G401.6 (cell line): ENCODE results near the gene DUSP7.
A peak's percentile ranks its signal among the peaks of the same experiment; 100 is the strongest.

ENCODE experiments used
- FAIRE-seq: peaks from 2 replicates; lab custom pipeline; 2012; peaks lifted over from hg19 to GRCh38; lab: Jason Lieb, UNC

DUSP7 gene

GRCh38 chr3:52068055-52068571 lies 11.7 kb upstream of the DUSP7 start:
- no peak for FAIRE-seq

- no peak for FAIRE-seq
Observed at GRCh38 chr3:52067526-52067925, 11.2 kb upstream of the DUSP7 start.

GRCh38 chr3:52067046-52067445 lies 10.7 kb upstream of the DUSP7 start:
- no peak for FAIRE-seq

DNA sequence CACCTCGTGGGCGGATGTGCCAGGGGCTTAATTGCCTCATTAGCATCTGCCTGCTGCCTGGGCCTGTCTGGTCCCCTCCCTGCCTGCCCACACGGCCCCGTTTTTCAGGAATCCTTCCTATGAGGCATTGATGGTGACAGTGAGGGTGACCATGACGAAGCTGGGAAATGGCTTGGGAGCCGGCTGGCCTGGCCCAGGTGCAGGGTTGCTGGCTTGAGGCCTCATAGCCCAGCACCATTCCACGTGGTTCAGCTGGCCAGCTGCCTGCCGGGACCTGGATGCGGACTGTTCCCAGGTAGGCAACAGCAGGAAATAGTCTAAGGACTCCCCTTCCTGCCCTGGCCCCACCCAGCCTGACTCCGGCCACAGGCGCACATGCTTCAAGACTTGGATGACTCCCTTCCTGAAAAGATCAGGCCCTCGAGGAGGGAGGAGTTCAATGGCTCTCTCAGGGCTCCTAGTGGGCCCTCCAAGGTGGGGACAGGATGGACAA lies 8.9 kb upstream of the DUSP7 start:
- FAIRE-seq, result no peak

DNA sequence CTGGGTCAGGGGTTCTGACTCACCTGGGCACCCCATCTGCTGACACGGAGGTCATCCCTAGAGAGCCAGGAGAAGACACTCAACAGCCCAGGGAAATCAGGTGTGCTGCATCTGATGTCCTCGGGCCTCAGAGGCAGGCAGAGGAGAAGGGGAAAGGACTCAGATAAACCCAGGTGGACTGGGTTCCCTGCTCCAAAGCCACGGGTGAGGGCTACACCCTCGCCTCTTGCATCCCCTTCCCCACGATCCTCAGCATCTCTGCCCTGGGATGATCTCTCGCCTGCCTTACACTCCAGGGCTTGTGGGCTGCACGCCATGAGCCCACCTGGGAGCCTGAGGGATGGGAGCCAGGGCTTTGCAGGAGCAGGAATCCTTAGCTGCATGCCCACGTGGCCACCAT lies 8.2 kb upstream of the DUSP7 start:
- FAIRE-seq, result no peak

DNA sequence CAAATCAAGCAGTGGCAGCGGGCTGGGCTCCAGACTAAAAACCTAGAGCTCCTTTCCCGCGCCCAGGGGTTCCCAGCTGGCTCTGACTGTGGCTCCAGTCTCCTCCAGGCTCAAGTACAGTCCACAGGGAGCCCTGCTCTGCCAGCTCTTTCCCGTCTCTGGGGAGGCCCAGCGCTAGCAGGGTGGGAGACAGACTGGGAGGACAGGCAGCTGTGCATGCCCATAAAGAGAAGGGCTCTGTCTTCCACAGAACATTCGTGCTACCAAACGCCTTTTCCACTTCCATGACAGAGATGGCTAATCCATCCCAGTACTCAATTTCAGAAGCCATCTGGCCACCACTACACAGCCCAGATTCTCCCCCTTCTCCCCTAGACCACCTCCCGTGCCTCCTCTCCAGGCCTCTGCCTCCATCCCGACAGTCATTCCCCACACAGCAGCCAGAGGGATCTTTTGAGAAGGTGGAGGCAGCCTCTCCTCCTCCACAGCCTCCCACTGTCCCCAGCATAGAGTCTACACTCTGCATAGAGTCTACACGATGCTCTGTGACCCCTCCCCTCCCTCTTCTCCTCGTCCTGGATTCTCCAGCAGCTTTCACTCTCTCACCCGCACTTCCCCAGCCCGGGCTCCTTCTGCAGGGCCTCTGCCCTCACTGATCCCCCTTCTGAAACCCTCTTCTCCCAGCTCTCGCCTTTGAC lies 6.8 kb upstream of the DUSP7 start:
- FAIRE-seq, result no peak

- no peak for FAIRE-seq
Observed at GRCh38 chr3:52062505-52062904, 6.1 kb upstream of the DUSP7 start.

DNA sequence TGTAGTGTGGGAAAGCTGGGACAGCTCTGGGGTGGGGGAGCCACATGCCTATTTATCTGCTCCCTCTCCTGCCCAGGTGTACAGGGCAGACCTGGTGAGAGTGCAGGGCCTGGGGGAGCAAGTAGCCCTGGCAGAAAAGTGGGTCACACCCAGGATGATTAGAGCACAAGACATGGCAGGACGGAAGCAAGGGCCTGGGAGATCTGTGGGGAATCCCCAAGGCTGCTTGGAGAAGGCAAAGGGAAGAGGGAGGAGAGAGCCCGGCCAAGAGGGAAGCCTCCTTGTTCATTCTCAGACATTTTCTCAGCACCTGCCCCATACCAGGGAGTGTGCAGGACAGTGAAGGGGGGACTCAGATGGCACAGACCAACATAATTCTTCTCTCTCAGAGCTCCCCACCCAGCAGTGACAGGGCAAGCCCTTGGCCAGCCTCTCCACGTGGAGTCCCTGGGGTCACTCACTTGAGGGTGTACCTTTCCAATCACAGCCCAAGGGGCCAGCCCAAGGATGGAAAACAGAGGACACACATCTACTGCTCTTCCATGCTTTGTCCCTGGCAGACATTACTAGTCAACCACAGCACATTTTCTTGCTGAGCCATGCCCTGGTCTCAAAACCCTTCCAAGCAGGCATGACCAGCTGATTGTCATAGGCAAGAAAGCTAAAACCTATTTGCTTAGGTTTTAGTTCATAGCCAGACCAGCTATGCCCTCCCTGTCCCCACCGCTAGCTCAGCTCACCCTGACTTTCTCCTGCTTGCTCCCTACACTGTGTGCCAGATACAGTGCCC lies 4.9 kb upstream of the DUSP7 start:
- FAIRE-seq, result no peak

DNA sequence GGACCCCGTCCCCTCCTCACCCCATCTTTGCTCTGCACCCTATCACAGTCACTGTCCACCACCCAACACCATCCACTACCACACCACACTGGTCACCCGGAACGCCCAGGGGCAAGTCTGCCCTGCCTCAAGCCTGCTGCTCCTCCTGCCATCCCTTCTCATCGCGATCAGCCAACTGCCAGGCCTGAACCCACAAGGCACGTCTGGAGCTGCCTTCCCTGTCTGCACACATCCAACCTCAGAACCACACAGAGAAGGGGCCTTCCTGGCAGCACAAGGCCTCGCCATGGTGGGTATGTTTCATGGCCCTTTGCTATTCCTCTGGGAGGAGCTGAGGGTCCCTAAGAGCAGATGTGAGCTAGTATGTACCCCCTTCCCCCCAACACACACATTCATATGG lies 3.4 kb upstream of the DUSP7 start:
- no peak for FAIRE-seq

GRCh38 chr3:52057812-52058495 lies 1.6 kb upstream of the DUSP7 start:
- no peak for FAIRE-seq

- FAIRE-seq, result peak; percentile 99
Observed at GRCh38 chr3:52056968-52057811, 819 bp upstream of the DUSP7 start.

- FAIRE-seq, result no peak
Observed at GRCh38 chr3:52055537-52056351, 627 bp downstream of the DUSP7 start.

DNA sequence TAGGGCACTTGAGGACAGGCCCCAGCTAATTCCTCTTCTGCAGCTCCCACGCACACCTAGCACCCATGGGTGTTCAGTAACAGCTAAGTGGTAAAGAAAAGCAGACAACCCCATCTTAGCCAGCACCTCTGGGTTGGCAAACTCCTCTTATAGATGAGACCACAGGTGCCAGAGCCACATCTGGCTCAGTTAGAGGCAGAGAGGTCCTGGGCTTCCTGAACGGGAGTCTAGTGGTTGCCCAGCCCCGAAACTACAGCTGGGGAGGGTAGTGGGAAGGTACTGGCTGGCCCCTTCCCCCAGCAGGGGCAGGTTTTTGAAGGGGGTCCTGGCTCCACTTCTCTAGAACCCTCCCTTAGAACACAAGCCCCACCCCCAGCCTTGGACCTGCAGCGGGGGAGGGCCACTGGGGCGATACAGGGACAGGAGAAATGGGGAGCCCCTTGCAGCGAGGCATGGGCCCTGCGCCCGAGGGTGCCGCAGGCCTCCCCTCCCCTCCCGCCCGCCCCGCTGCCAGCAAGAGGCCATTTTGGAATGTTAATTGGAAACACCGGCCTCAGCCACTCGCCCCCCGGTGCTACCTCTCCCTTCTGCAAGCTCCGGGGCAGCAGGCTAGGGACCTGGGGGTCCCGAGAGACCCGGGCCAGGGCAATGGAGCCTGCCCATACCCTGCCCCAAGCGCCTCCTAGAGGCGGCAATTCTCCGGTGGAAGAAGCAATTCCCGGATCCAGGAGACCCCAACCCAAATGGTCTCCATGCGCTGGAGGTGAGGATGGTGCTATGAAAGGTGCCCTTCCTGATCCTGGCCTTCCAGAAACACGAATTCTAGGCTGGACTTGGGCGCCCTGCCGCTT lies 1.5 kb downstream of the DUSP7 start:
- no peak for FAIRE-seq

DNA sequence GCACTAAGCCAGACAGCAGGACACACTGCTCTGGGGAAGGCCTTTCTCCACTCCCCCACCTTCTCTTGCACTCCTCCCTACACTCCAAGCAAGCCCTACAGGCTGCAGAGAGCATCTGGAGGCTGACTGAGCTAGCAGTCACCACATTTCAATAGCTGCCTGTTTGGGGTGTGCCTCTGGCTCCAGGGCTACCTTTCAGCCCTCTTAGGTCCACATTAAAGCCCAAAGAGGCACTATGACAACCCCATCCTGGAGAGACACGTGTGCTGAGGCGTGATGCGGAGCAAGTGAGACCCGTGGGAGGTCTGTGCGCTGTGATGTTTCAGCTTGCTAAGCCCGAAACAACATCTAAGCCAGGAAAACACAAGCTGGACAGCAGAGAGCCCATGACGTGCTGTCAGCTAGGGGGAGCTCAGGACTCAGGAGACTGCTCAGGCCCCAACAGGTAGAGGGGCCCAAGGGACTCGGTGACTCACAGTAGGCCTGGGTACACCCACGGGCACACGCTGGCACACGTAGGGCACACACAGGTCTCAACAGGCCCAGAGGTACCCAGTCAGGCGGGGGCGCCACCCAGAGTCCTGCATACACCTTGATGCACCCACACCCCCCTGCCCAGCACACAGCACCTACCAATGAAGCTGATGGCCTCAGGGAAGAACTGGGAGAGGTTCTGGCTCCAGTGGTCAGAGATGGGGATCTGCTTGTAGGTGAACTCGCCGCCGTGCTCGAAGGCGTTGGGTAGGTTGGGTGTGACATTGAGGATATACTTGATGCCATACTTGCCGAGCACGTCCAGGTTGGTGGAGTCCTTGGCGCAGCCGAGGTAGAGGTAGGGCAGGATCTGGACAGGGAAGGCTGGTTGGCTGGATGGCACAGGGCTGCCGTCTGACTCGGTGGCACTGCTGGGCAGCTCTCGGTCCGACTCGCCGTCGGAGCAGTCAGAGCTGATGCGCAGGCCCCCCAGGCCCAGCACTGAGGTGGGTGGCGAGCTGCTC lies 2.8 kb downstream of the DUSP7 start:
- FAIRE-seq, result no peak

- no peak for FAIRE-seq
Observed at GRCh38 chr3:52052831-52053306, 3.5 kb downstream of the DUSP7 start.

- no peak for FAIRE-seq
Observed at GRCh38 chr3:52051444-52051843, 4.9 kb downstream of the DUSP7 start.

DNA sequence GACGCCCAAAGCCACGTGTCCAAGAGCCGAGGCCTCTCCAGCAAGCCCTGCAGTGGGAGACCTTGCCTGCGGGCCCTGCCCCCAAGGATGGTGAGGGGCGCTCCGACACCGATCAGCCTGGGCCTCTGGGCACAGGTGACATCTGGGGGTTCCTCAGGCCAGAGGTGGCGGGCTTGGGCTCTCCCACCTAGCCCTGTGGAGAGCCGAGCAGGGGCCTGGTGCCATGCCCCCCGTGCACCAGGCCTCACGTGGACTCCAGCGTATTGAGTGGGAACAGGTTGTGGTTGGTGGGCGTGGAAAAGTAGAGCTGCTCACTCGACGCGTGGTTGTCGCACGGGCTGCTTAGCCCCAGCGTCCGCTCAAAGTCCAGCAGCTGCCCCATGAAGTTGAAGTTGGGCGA lies 5.8 kb downstream of the DUSP7 start:
- FAIRE-seq, result no peak

DNA sequence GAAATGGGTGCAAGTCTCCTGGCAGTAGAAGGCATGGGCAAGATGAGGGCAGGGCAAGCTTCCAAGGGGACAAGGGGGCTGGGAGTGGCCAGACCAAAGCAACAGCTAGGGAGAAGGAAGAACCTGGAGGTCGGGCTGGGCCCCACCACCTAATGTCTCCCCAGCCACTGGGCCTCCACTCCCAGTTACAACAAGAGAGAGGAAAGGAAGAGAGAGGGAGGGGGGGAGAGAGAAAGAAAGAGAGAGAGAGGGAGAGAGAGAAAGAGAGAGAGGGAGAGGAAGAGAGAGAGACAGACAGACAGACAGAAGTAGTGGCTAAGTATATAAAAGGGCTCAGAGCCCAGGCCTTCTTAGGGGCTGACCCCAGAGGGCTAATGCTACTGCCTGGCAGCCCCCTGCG lies 6.9 kb downstream of the DUSP7 start:
- no peak for FAIRE-seq
